ENCODE data around the gene CRK. TPM values are rescaled to one million over a fixed set of nuclear protein-coding genes. Genes with fewer than 3 reads are reported as not detected.

Gene CRK
- total RNA-seq, 2 donors from 2014 or later: 48.3 to 76.0 TPM

DNA sequence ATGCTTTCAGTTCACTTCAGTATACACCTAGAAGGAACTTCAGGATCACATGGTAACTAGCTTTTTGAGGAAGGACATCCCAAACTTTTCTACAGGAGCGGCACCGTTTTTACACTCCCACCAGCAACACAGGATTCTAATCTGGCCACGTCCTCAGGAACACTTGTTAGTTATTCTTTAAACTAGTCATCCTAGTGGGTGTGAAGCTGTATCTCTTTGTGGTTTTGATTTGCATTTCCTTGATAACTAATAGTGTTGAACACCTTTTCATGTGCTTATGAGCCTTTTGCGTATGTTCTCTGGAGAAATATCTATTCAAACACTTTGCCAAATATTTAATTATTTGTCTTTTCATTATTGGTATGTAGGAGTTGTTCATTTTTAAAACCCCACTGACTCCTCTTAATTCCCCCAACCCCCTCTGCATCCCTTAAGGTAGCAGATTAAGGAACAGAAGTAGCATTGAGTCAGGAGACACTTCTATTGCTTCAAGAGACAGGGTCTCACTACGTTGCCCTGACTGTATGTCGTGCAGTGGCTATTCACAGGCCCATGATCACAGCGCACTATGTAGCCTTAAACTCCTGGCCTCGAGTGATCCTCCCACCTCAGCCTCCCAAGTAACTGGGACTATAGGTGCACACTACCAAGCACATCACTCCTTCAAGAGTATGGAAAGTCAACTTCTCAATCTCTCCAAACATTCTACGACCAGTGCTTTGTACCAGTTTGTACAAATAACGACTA lies 81.4 kb downstream of the CRK start:
- Histone ChIP-seq H3K4me1 (ENCODE audit: control insufficient read depth in 1 of 2, low read depth in 2 of 2) (peaks cover 47 to 97% of the 10 kb centered on the region in 2 donors), H3K36me3 (no peaks in the 10 kb centered on the region), H3K4me3 (no peak overlapping the region), H3K9me3 (no peaks in the 10 kb centered on the region), H3K27ac (no peak overlapping the region), H3K27me3 (replicated peaks; ENCODE audit: insufficient read depth) (no peaks in the 10 kb centered on the region)
- ATAC-seq (ENCODE audit: insufficient number of reproducible peaks, low FRiP score, low read depth) (no peak), DNase-seq (ENCODE audit: low spot score) (no peak)
- TF ChIP-seq, protein P1, sequence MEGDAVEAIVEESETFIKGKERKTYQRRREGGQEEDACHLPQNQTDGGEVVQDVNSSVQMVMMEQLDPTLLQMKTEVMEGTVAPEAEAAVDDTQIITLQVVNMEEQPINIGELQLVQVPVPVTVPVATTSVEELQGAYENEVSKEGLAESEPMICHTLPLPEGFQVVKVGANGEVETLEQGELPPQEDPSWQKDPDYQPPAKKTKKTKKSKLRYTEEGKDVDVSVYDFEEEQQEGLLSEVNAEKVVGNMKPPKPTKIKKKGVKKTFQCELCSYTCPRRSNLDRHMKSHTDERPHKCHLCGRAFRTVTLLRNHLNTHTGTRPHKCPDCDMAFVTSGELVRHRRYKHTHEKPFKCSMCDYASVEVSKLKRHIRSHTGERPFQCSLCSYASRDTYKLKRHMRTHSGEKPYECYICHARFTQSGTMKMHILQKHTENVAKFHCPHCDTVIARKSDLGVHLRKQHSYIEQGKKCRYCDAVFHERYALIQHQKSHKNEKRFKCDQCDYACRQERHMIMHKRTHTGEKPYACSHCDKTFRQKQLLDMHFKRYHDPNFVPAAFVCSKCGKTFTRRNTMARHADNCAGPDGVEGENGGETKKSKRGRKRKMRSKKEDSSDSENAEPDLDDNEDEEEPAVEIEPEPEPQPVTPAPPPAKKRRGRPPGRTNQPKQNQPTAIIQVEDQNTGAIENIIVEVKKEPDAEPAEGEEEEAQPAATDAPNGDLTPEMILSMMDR (IDR thresholded peaks at IDR 0.05): no peak

DNA sequence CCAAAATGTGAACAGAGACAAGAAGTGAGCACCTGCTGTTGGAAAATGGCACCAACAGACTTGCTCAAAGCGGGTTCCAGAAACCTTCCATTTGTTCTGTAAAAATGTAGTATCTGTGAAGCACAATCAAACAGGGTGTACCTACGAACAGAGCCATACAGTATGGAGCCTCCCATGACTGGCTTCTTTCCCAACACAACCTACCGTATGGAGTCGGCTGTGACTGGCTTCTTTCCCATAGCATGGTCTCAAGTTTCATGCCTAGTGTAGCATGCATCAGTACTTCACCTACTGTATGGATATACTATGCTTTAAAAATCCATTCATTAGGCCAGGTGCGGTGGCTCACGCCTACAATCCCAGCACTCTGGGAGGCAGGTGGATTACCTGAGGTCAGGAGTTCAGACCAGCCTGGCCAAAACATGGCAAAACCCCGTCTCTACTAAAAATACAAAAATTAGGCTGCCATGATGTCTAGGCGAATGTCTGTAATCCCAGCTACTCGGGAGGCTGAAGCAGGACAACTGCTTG lies 82.3 kb downstream of the CRK start:
- TF ChIP-seq, protein P1 (IDR thresholded peaks at IDR 0.05): no peak
- Histone ChIP-seq H3K27me3 (replicated peaks; ENCODE audit: insufficient read depth) (no peaks in the 10 kb centered on the region), H3K4me3 (no peak overlapping the region), H3K27ac (no peak overlapping the region), H3K4me1 (ENCODE audit: control insufficient read depth in 1 of 2, low read depth in 2 of 2) (peaks cover 42 to 97% of the 10 kb centered on the region in 2 donors), H3K9me3 (no peaks in the 10 kb centered on the region), H3K36me3 (no peaks in the 10 kb centered on the region)
- no peak for ATAC-seq (ENCODE audit: insufficient number of reproducible peaks, low FRiP score, low read depth)
- no peak for DNase-seq (ENCODE audit: low spot score)

DNA sequence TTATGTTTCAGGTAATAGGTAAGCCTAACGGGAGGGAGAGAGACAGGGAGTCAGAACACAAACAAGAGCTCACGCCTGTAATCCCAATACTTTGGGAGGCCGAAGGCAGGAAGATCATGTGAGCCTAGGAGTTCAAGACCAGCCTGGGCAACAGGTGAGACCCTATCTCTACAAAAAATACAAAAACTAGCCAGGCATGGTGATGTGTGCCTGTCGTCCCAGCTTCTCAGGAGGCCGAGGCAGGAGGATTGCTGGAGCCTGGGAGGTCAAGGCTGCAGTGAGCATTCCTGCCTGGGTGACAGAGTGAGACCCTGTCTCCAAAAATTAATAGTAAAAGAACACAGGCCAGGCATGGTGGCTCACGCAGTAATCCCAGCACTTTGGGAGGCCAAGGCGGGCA lies 83.4 kb downstream of the CRK start:
- Histone ChIP-seq H3K36me3 (no peaks in the 10 kb centered on the region), H3K9me3 (no peaks in the 10 kb centered on the region), H3K4me3 (no peak overlapping the region), H3K4me1 (ENCODE audit: control insufficient read depth in 1 of 2, low read depth in 2 of 2) (peaks cover 39 to 99% of the 10 kb centered on the region in 2 donors), H3K27ac (no peak overlapping the region), H3K27me3 (replicated peaks; ENCODE audit: insufficient read depth) (no peaks in the 10 kb centered on the region)
- ATAC-seq (ENCODE audit: insufficient number of reproducible peaks, low FRiP score, low read depth) (no peak), DNase-seq (ENCODE audit: low spot score) (no peak)
- TF ChIP-seq, protein P1 (IDR thresholded peaks at IDR 0.05): no peak

DNA sequence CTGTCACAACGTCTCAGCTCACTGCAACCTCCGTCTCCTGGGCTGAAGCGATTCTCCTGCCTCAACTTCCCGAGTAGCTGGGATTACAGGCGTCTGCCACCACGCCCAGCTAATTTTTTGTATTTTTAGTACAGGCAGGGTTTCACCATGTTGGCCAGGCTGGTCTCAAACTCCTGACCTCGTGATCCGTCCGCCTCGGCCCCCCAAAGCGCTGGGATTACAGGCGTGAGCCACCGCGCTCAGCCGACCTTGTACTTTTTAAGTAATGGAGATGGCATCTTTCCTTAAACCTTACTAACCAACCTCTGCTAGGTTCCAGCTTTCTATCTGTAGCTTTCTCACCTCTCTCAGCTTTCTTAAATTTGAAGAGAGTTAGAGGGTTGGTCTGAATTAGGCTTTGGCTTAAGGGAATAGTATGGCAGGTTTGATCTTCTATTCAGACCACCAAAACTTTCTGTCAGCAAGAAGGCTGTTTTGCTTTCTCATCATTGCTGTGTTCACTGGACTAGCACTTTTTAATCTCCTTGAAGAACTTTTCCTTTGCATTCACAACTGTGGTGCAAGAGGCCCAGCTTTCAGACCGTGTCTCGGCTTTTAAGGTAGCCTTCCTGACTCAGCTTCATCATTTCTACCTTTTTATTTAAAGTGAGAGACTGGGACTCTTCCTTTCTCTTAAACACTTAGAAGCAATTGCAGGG lies 84.0 kb downstream of the CRK start:
- Histone ChIP-seq H3K27me3 (replicated peaks; ENCODE audit: insufficient read depth) (no peaks in the 10 kb centered on the region), H3K27ac (no peak overlapping the region), H3K4me3 (no peak overlapping the region), H3K9me3 (no peaks in the 10 kb centered on the region), H3K4me1 (ENCODE audit: control insufficient read depth in 1 of 2, low read depth in 2 of 2) (peaks cover 33 to 99% of the 10 kb centered on the region in 2 donors), H3K36me3 (no peaks in the 10 kb centered on the region)
- ATAC-seq (ENCODE audit: insufficient number of reproducible peaks, low FRiP score, low read depth): no peak
- TF ChIP-seq, protein P1 (IDR thresholded peaks at IDR 0.05): no peak
- DNase-seq (ENCODE audit: low spot score): no peak

Other genes starting within 250 kb of the CRK start
- not detected for gene BHLHA9, start 185.8 kb downstream of the CRK start, total RNA-seq
- gene TRARG1, start 176.6 kb downstream of the CRK start, total RNA-seq: 10 to 100 TPM in 1 of 2 donors, 1 to 10 TPM in 1; 6.3 to 10.0 TPM
- gene YWHAE, start 56.0 kb downstream of the CRK start, total RNA-seq: 100 to 1,000 TPM; 178 to 593 TPM
- 100 to 1,000 TPM; 160 to 226 TPM for gene MYO1C, start 36.5 kb upstream of the CRK start, total RNA-seq
- 10 to 100 TPM; 78.7 to 95.3 TPM for gene INPP5K, start 60.4 kb upstream of the CRK start, total RNA-seq
- gene PITPNA, start 106.6 kb upstream of the CRK start, total RNA-seq: 10 to 100 TPM; 33.8 to 39.4 TPM
- 10 to 100 TPM; 21.1 to 21.9 TPM for gene SLC43A2, start 172.6 kb upstream of the CRK start, total RNA-seq
- gene SCARF1, start 189.5 kb upstream of the CRK start, total RNA-seq: 10 to 100 TPM; 17.6 to 19.1 TPM
- 10 to 100 TPM; 16.1 to 38.9 TPM for gene RILP, start 193.6 kb upstream of the CRK start, total RNA-seq
- gene PRPF8, start 228.6 kb upstream of the CRK start, total RNA-seq: 100 to 1,000 TPM; 184 to 186 TPM

All from thoracic aorta (tissue), 2 donors.